ENCODE measurements around the gene PLEKHM2.

DNA sequence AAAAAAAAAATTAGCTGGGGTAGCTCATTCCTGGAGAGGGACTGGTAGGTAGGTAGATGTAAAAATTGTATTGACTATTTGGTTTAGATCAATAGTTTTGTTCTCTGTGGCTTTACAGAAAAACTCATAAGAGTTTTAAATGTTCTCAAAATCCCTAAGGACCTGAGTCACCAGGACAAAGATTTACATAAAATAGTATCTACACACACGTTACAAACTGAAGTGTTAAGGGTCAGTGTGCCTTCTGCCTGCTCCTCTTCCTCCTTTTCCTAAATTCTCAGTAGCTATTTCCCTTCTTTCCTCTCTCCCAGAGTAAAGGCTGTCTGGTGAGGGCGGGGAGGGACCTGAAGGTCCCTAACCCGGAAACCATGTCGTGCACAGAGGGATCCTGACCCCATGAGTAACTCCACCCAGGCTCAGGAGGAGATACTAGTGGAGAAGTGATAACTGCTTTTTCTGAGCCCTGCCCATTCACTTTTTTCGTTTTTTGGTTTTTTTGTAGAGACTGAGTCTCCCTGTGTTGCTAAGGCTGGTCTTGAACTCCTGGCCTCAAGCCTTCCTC is 8.1 kb downstream of the PLEKHM2 start:
- no peak for TF ChIP-seq EP300 (IDR thresholded peaks at IDR 0.05)
- TF ChIP-seq, protein P1, sequence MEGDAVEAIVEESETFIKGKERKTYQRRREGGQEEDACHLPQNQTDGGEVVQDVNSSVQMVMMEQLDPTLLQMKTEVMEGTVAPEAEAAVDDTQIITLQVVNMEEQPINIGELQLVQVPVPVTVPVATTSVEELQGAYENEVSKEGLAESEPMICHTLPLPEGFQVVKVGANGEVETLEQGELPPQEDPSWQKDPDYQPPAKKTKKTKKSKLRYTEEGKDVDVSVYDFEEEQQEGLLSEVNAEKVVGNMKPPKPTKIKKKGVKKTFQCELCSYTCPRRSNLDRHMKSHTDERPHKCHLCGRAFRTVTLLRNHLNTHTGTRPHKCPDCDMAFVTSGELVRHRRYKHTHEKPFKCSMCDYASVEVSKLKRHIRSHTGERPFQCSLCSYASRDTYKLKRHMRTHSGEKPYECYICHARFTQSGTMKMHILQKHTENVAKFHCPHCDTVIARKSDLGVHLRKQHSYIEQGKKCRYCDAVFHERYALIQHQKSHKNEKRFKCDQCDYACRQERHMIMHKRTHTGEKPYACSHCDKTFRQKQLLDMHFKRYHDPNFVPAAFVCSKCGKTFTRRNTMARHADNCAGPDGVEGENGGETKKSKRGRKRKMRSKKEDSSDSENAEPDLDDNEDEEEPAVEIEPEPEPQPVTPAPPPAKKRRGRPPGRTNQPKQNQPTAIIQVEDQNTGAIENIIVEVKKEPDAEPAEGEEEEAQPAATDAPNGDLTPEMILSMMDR (IDR thresholded peaks at IDR 0.05) = no peak
- TF ChIP-seq POLR2A (IDR thresholded peaks at IDR 0.05) = no peak

All from suprapubic skin (tissue), 3 donors.